Duodenal mucosa (tissue), 2 donors: ENCODE measurements around the gene ADK.
A peak's percentile ranks its signal among the peaks of the same experiment; 100 is the strongest.

Source experiments
- H3K27ac ChIP-seq: one replicate; pipeline ENCODE4 v1.7.0; 2013; ENCODE audit warnings: low read depth, low read length
- H3K27me3 ChIP-seq, 2 donors: one replicate each; pipeline ENCODE4 v1.7.0; 2013; ENCODE audit warnings: low read length in 2 of 2, control low read depth in 1 of 2; ENCODE audit not compliant: insufficient read depth in 2 of 2, control insufficient read depth in 1 of 2
- H3K36me3 ChIP-seq, 2 donors: one replicate each; pipeline ENCODE4 v1.7.0; 2013; ENCODE audit warnings: low read length in 2 of 2, control low read depth in 1 of 2; ENCODE audit not compliant: insufficient read depth in 2 of 2, control insufficient read depth in 1 of 2
- H3K4me1 ChIP-seq, 2 donors: one replicate each; pipeline ENCODE4 v1.7.0; 2013; ENCODE audit warnings: low read length in 2 of 2, control low read depth in 1 of 2; ENCODE audit not compliant: insufficient read depth in 2 of 2, control insufficient read depth in 1 of 2
- H3K4me3 ChIP-seq, 2 donors: one replicate each; pipeline ENCODE4 v1.7.0; 2013; ENCODE audit warnings: low read length in 2 of 2, low read depth in 1 of 2
- H3K9ac ChIP-seq, 2 donors: one replicate each; pipeline ENCODE4 v1.7.0; 2013; ENCODE audit warnings: low read length in 2 of 2, low read depth in 1 of 2
- H3K9me3 ChIP-seq, 2 donors: one replicate each; pipeline ENCODE4 v1.7.0; 2013; ENCODE audit warnings: low read length in 2 of 2, control low read depth in 1 of 2; ENCODE audit not compliant: control insufficient read depth in 1 of 2

ADK gene

GRCh38 chr10:74163319-74164068 lies 12.5 kb downstream of the ADK start:
- Histone ChIP-seq H3K9me3 (no peaks in the 10 kb centered on the region), H3K36me3 (no peaks in the 10 kb centered on the region), H3K4me3 (no peak overlapping the region), H3K9ac (no peak overlapping the region), H3K27ac (no peak overlapping the region), H3K27me3 (no peaks in the 10 kb centered on the region), H3K4me1 (no peaks in the 10 kb centered on the region)

GRCh38 chr10:74164716-74165529 lies 13.9 kb downstream of the ADK start:
- Histone ChIP-seq H3K9me3 (no peaks in the 10 kb centered on the region), H3K4me1 (peaks cover 0 to 7% of the 10 kb centered on the region in 2 donors), H3K27me3 (no peaks in the 10 kb centered on the region), H3K4me3 (no peak overlapping the region), H3K27ac (no peak overlapping the region), H3K36me3 (no peaks in the 10 kb centered on the region), H3K9ac (no peak overlapping the region)

- Histone ChIP-seq H3K27me3 (no peaks in the 10 kb centered on the region), H3K4me1 (peaks cover 0 to 7% of the 10 kb centered on the region in 2 donors), H3K9me3 (no peaks in the 10 kb centered on the region), H3K36me3 (no peaks in the 10 kb centered on the region), H3K9ac (no peak overlapping the region), H3K27ac (no peak overlapping the region), H3K4me3 (no peak overlapping the region)
Observed at GRCh38 chr10:74165530-74165901, 14.5 kb downstream of the ADK start.

GRCh38 chr10:74167443-74167842 lies 16.4 kb downstream of the ADK start:
- H3K4me1 ChIP-seq = peaks cover 0 to 7% of the 10 kb centered on the region in 2 donors
- H3K9ac ChIP-seq = no peak overlapping the region
- no peaks in the 10 kb centered on the region for H3K9me3 ChIP-seq
- no peak overlapping the region for H3K27ac ChIP-seq
- H3K36me3 ChIP-seq = no peaks in the 10 kb centered on the region
- H3K27me3 ChIP-seq = no peaks in the 10 kb centered on the region
- H3K4me3 ChIP-seq = no peak overlapping the region

- no peaks in the 10 kb centered on the region for H3K36me3 ChIP-seq
- no peak overlapping the region for H3K27ac ChIP-seq
- H3K9ac ChIP-seq = no peak overlapping the region
- no peak overlapping the region for H3K4me3 ChIP-seq
- H3K27me3 ChIP-seq = no peaks in the 10 kb centered on the region
- H3K9me3 ChIP-seq = no peaks in the 10 kb centered on the region
- peaks cover 15 to 19% of the 10 kb centered on the region in 2 donors for H3K4me1 ChIP-seq
Observed at GRCh38 chr10:74171625-74172024, 20.6 kb downstream of the ADK start.

- Histone ChIP-seq H3K4me1 (peaks cover 19% of the 10 kb centered on the region in 2 donors), H3K27ac (no peak overlapping the region), H3K27me3 (no peaks in the 10 kb centered on the region), H3K9me3 (no peaks in the 10 kb centered on the region), H3K36me3 (no peaks in the 10 kb centered on the region), H3K9ac (peak overlapping the region in 1 of 2 donors; percentile 7), H3K4me3 (no peak overlapping the region)
Observed at GRCh38 chr10:74174521-74174920, 23.5 kb downstream of the ADK start.

- no peaks in the 10 kb centered on the region for H3K9me3 ChIP-seq
- H3K4me1 ChIP-seq = peaks cover 18 to 19% of the 10 kb centered on the region in 2 donors
- H3K9ac ChIP-seq = peak overlapping the region; percentile 86 to 97
- peak overlapping the region; percentile 89 to 90 for H3K4me3 ChIP-seq
- peak overlapping the region; percentile 95 for H3K27ac ChIP-seq
- H3K27me3 ChIP-seq = no peaks in the 10 kb centered on the region
- no peaks in the 10 kb centered on the region for H3K36me3 ChIP-seq
Observed at GRCh38 chr10:74175510-74176379, 24.7 kb downstream of the ADK start.

- Histone ChIP-seq H3K9ac (peak overlapping the region; percentile 86 to 97), H3K27me3 (no peaks in the 10 kb centered on the region), H3K27ac (peak overlapping the region; percentile 95), H3K36me3 (no peaks in the 10 kb centered on the region), H3K4me1 (peaks cover 18 to 19% of the 10 kb centered on the region in 2 donors), H3K4me3 (peak overlapping the region; percentile 89 to 90), H3K9me3 (no peaks in the 10 kb centered on the region)
Observed at GRCh38 chr10:74176380-74177139, 25.5 kb downstream of the ADK start.

- Histone ChIP-seq H3K9me3 (no peaks in the 10 kb centered on the region), H3K36me3 (no peaks in the 10 kb centered on the region), H3K27me3 (no peaks in the 10 kb centered on the region), H3K9ac (peak overlapping the region; percentile 86 to 97), H3K4me3 (peak overlapping the region; percentile 89 to 90), H3K4me1 (peaks cover 18 to 19% of the 10 kb centered on the region in 2 donors), H3K27ac (peak overlapping the region; percentile 95)
Observed at GRCh38 chr10:74177140-74177677, 26.2 kb downstream of the ADK start.
